ENCODE results near the gene LEMD1.

Gene LEMD1

DNA sequence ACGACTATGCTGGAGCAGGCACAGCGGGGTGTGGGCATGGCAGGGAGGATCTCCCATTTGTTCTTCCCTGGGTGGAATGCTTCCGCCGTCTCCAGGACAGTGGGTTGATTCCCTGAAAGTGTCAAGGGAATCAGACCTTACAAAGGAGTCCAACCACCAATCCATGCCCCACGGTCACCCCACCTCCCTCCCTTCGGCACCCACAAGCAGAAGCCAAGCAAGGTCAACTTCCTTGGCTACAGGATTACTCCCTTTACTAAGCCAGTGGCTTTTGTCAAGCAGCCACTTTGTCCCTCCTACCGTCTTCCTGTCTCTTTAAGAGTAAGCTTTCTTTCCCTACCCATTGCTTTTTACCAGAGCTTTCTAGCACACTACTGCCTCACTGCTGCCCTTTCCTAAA is 84.4 kb downstream of the LEMD1 start:
- DNase-seq, result no peak

DNA sequence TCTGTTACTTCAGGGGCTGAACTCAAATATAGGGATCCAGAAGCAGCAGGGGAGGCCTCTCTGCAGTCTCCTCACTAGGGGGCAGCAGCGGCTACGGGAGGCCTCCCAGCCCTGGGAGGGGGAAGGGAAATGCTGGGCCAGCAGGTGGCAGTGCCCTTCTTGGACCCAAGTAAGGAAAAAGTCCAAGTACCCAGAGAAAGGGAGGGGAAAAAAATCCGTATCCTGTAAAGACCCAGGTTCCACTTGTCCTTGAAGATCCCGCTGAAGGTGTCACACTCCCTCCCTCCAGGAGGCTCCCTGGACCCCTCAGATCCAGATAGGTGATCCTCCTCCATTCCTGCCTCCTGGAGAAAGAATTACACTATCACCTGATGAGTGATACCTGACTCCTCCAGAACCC is 86.2 kb downstream of the LEMD1 start:
- DNase-seq, result peak in 51 of 56 donors; percentile 27 to 84 (median 63)

DNA sequence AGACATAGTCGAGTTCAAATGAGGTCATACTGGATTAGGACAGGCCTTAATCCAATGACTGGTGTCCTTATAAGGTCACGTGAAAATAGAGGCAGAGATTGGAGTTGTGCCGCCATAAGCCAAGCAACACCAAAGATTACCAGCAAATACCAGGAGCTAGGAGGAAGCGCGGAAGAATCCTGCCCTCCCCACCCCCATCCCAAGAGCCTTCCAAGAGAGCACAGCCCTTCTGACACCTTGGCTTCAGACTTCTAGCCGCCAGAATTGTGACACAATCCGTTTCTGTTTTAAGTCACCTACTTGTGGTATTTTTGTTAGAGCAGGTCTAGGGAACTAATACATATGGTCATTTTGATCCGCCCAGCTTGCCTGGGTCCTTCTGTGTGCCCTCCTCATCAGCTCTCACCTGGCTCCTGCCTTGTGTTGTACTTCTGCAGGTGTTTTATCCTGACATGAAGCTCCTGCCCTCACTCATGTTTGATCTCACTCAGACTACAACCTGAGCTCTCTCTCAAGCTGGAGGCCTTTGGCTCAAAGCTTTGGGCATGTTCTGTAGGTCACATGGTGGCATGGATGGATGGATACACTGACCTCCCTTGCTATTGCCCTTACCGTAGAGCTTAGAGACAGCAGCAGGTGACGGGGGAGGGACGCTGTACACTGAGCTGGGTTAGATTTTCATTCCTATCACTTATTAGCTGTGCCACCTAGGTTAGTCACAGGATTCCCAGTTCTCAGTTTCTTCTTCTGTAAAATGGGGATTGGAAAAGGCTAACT is 89.7 kb downstream of the LEMD1 start:
- no peak for DNase-seq
